Muscle of leg (tissue), 11 donors: ENCODE measurements around the gene KCNK4. TPM values are rescaled to one million over a fixed set of nuclear protein-coding genes. Genes with fewer than 3 reads are reported as not detected.
A peak's percentile ranks its signal among the peaks of the same experiment; 100 is the strongest.

Experiments used
- DNase-seq: peaks from one replicate; pipeline ENCODE4 v3.0.0; 2013
- H3K27ac ChIP-seq: one replicate; pipeline ENCODE4 v1.5.1; 2013; ENCODE audit warnings: mild to moderate bottlenecking, low read length, control low read depth
- H3K27me3 ChIP-seq: one replicate; pipeline ENCODE4 v1.6.1; 2013; ENCODE audit warnings: low read length; ENCODE audit not compliant: control insufficient read depth, insufficient read depth
- H3K36me3 ChIP-seq: one replicate; pipeline ENCODE4 v1.6.1; 2013; ENCODE audit warnings: low read length; ENCODE audit not compliant: control insufficient read depth, insufficient read depth
- H3K4me1 ChIP-seq: one replicate; pipeline ENCODE4 v1.6.1; 2013; ENCODE audit warnings: low read length; ENCODE audit not compliant: control insufficient read depth, insufficient read depth
- H3K4me3 ChIP-seq: one replicate; pipeline ENCODE4 v1.5.1; 2013; ENCODE audit warnings: low read length, control low read depth
- H3K9me3 ChIP-seq: replicated peaks from 2 replicates; pipeline ENCODE4 v1.6.1; 2013; ENCODE audit warnings: low read depth, low read length; ENCODE audit not compliant: control insufficient read depth
- WGBS: methylation state at CpG from one replicate; pipeline ENCODE4 v1.1.5; 2013; ENCODE audit warnings: missing lambda C conversion rate; ENCODE audit not compliant: insufficient coverage; 5-methylcytosine and 5-hydroxymethylcytosine counted together
- polyA plus RNA-seq, 8 donors: library from polyadenylated mRNA; unstranded; fragments of 120-200 nt; gene quantifications; one replicate each; pipeline versions ENCODE4 v1.2.1 to v1.2.3, GENCODE V29; 2013; ENCODE audit warnings: inconsistent platforms in 1 of 8, low replicate concordance in 1 of 8; ENCODE audit not compliant: insufficient read length in 8 of 8, insufficient read depth in 1 of 8
- total RNA-seq: library from RNA; stranded (reverse); fragments of 120-200 nt; gene quantifications from one replicate; pipeline ENCODE4 v1.2.4, GENCODE V29; 2013

Gene KCNK4
- total and polyA plus RNA-seq, 9 donors = 0.08 to 0.13 TPM; not detected in 7

DNA sequence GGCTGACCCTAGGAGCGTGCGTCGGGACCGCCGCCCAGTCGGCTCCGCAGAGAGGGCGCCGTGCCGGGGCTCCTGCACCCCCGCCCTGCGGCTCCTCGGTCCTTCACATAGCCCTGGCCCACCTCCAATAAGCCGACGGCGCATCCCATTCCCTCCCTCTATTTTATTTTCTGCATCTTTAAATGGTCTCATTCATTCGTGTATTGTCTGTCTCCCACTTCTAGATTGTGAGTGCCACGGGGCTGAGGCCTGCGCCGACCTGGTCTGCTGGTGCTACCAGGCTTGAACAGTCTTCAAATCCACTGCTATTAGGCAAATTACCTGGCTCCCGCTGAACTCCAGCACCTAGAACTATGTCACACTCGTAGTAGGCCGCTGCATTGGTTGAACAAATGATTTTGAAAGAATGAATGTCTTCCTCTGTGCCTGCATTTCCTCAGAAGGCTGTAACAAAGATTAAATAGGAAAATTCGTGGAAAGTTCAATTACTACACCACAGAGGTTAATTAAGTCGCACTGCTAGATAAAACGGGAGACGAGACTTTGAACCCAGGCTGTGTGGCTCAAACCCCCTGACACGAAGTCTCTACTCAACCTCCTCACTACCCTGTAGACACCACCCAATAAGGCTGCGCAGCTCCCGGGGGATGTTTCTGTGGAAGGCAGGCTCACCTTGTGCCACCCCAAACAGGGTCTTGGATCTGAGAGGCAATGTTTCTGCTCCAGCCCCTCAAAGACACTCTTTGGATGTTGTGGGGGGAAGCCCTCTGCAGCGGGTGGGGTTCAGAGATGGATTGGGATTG, 43.2 kb upstream of the KCNK4 start:
- no peaks in the 10 kb centered on the region for H3K9me3 ChIP-seq
- no peak for DNase-seq
- H3K4me3 ChIP-seq = peak overlapping the region; percentile 63
- H3K27ac ChIP-seq = peak overlapping the region; percentile 65
- 12% methylated on average over 20 of the region's 31 CpGs for WGBS
- no peaks in the 10 kb centered on the region for H3K27me3 ChIP-seq
- peaks cover 20% of the 10 kb centered on the region for H3K36me3 ChIP-seq
- peaks cover 74% of the 10 kb centered on the region for H3K4me1 ChIP-seq

DNA sequence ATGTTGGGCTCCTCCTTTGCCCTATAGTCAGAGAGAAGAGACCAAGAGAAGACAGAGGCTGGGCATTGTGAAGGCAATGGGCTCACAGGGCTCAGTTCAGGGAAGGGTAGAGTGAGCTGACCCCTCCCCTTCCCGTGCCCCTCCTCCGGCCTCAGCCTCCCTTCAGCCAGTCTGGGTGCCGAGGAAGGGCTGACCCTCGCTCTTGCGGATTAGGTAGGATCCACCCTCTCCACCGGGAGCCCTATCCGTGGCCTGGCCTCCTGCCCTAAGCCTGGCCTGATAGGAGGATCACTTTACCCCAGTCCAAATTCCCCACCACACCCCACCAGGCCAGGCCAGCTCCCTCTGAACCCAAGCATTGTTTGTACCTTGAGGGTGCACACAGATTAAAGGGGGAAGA, 42.5 kb upstream of the KCNK4 start:
- H3K36me3 ChIP-seq = peaks cover 14% of the 10 kb centered on the region
- H3K4me3 ChIP-seq = no peak overlapping the region
- no peak for DNase-seq
- H3K27me3 ChIP-seq = no peaks in the 10 kb centered on the region
- 77% methylated on average over 5 of the region's 7 CpGs for WGBS
- H3K9me3 ChIP-seq = no peaks in the 10 kb centered on the region
- no peak overlapping the region for H3K27ac ChIP-seq
- H3K4me1 ChIP-seq = peaks cover 74% of the 10 kb centered on the region

DNA sequence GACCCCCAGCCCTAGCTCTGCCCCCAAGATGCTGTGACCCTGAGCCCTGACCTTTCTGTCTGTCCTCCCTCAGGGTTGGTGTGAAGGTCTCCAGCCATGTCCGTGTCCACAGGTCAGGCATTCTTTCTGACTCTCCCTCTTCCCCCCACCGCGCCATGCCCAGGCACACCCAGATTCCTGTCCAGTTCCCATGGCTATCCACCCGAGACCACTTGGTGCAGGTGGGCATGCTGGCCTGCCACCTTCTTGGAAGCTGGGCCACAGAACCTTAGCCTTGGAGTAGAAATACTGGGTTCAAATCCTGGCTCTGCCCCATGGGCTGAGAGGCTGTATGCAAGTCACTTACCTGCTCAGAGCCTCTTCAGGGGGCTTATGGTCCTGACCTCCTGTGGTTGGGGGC, 42.1 kb upstream of the KCNK4 start:
- Histone ChIP-seq H3K36me3 (peaks cover 9% of the 10 kb centered on the region), H3K9me3 (no peaks in the 10 kb centered on the region), H3K27ac (no peak overlapping the region), H3K4me3 (no peak overlapping the region), H3K4me1 (peaks cover 71% of the 10 kb centered on the region), H3K27me3 (no peaks in the 10 kb centered on the region)
- 89% methylated on average over 4 of the region's 4 CpGs for WGBS
- no peak for DNase-seq

DNA sequence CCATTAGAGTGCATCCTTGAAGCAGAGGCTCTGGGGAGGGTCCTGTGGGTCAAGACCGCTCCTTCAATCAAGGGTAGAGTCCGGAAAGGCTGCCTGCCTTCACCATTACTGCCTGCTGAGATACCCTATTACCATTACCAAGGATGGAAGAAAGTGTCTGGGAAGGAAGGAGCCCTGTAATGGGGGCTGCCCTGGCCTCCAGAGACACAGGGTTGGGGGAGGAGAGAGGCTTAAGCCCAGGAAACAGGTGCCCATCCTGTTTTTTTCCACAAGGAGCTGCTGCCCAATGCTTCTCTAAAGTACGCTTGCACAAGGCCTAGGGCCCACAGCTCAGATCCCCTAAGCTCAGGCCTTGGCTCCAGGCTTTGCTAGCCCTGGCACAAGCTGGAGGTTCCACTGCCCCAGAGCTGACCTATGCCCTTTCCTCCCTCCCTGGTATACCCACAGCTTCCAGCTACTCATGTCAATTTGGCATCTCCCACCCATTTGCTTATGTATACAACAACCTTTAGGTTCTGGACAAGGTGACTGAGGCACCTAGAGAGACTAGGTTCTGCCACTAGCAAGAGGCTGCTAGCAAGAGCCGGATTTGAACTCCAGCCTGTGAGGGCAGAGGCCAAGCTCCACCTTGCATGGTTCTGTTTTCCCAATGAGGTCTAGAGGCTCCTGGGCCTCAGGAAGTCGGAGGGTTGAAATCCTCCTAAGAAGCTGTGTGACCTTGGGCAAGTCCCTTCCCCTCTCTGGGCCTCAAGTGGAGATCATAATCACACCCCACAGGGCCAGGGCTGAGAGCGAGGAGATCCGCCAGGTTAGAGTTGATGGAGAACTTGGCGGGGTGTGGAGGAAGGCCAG, 41.3 kb upstream of the KCNK4 start:
- H3K36me3 ChIP-seq = peaks cover 6% of the 10 kb centered on the region
- 94% methylated on average over 2 of the region's 8 CpGs for WGBS
- H3K27me3 ChIP-seq = no peaks in the 10 kb centered on the region
- no peak overlapping the region for H3K4me3 ChIP-seq
- no peak for DNase-seq
- no peak overlapping the region for H3K27ac ChIP-seq
- no peaks in the 10 kb centered on the region for H3K9me3 ChIP-seq
- H3K4me1 ChIP-seq = peaks cover 64% of the 10 kb centered on the region

DNA sequence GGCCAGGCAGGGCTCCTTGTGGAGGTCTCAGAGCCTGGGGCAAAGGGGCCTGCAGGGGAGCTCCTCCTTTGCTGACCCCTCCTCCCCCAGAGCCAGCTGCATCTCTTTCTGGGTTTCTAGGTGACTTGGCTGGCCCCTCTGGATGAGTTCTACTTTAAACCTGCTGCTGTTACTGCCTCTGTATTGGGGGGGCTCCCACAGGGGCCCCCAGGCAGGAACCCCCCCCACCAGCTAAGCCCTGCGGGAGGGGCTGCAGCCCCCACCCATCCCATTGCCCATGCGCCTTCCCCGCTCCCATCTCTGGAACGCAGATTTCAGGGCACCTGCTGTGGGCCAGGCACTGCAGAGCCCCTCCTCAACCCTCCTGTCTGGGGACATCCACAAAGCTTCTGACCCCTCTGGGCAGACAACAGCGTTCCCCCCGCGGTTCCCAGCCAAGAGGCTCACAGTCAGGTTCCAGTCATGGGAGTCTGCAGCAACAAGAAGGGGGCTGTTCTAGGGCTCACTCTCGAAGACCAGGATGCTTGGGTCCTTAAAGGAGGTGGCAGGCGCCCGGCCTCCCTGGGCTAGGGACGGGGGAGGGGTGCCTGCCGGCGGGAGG, 40.6 kb upstream of the KCNK4 start:
- Histone ChIP-seq H3K4me1 (peaks cover 57% of the 10 kb centered on the region), H3K4me3 (peak overlapping the region; percentile 48), H3K36me3 (peaks cover 9% of the 10 kb centered on the region), H3K27ac (no peak overlapping the region), H3K9me3 (no peaks in the 10 kb centered on the region), H3K27me3 (no peaks in the 10 kb centered on the region)
- no peak for DNase-seq
- WGBS = 23% methylated on average over 10 of the region's 13 CpGs

DNA sequence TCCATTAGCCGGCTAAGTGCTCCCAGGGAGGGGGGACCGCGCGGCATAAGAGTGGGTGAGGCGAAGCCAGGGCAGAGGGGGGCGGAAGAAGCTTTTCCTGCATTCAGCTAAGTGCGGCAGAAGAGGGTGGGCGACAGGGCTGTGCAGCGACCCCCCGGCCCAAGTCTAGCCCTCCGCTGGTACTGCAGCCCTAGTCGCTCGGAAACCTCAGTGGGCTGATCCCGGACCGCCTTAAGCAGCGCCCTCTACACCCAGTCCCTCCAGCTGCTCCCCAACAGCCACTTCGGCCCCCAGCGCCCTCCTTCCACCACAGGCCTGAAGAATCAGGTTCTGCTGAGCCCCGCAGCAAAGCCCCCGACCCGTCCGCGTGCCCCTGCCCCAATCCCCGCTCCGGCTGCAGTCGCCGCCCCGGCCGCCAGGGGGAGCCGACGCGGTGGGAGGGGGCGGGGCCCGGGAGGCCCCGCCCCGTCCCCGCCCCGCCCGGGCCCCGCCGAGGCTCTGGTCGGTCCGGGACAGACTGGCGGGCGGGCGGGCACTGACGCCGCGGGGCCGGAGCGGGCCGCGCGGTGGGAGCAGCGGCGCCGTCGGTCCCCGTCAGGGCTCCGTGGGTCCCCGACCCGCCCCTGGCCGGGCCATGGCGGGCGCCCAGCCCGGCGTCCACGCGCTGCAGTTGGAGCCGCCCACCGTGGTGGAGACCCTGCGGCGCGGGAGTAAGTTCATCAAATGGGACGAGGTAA, 39.9 kb upstream of the KCNK4 start, which contains the start of gene PLCB3:
TSS of gene PLCB3 (plus strand) at position 515 of the 737 bp plus-strand sequence. CDS start at position 635, 120 bp downstream.
- no peak within 1 kb of the TSS for H3K27ac ChIP-seq

DNA sequence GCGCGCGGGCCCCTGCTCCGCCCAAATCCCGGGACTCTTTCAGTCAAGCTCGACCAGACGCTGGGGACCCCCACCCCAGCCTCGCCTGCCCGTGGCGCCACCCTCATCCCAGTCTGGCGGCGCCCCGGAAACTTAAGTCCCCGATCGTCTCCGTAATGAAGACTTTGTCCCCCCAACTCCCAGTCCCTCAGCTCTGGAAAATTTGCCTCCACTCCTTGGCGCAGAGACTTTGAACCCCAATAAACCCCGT, 39.4 kb upstream of the KCNK4 start:
- H3K4me1 ChIP-seq = peaks cover 52% of the 10 kb centered on the region
- H3K27ac ChIP-seq = no peak overlapping the region
- H3K36me3 ChIP-seq = peaks cover 20% of the 10 kb centered on the region
- H3K27me3 ChIP-seq = no peaks in the 10 kb centered on the region
- no peak for DNase-seq
- peak overlapping the region; percentile 75 for H3K4me3 ChIP-seq
- WGBS = 0% methylated on average over 18 of the region's 18 CpGs
- H3K9me3 ChIP-seq = no peaks in the 10 kb centered on the region

More for the DNA sequence above, 39.9 kb upstream of the KCNK4 start, which contains the start of gene PLCB3:
- Histone ChIP-seq H3K4me3 (peak within 1 kb of the TSS; percentile 75), H3K36me3 (peaks cover 15% of the 10 kb centered on the region), H3K9me3 (no peaks in the 10 kb centered on the region), H3K4me1 (peaks cover 52% of the 10 kb centered on the region), H3K27me3 (no peaks in the 10 kb centered on the region)
- WGBS = under 1% methylated on average over 73 of the region's 75 CpGs
- no peak for DNase-seq

DNA sequence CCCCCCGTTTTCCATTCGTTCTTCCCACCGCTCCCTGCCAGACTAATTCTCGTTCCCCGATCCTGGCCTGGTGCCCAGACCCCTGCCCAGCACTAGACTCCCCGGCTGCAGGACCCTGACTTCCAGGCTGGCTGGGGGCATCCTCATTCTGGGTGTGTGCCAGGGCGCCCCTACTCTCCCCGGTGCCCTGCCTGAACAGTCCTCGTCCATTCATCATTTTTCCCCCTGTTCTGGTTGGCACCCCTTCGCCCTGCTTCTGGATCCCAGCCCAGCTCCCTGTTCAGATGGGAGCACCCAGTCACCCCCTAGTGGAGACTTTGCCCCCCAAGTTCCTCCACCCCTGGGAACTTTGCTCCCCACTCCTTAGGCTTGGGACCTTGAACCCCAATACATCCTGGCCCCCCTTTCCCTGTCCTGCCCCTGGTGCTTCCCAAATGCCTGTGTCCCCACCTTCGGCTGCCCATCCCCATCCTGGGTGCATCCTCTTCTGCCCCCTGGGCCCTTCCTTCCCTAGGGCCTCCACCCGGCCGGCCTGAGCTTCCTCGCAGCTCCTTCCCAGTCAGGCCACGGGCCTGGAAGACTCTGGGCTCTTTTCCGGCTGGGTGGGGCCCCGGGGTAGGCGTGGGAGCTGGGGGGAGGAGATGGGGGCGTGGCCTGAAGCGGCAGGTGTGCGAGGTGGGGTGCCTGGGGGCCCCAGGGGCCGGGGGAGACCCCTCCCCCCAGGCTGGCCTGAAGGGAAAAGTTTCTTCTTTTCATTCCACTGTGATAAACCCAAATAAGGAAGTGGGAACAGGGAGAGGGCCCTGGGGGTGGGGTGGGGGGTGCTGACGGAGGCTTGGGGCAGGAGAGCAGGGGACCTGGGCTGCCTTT, 38.9 kb upstream of the KCNK4 start:
- DNase-seq = no peak
- H3K27me3 ChIP-seq = no peaks in the 10 kb centered on the region
- peak overlapping the region; percentile 75 for H3K4me3 ChIP-seq
- no peaks in the 10 kb centered on the region for H3K9me3 ChIP-seq
- H3K36me3 ChIP-seq = peaks cover 23% of the 10 kb centered on the region
- 8% methylated on average over 12 of the region's 23 CpGs for WGBS
- peaks cover 47% of the 10 kb centered on the region for H3K4me1 ChIP-seq
- no peak overlapping the region for H3K27ac ChIP-seq

DNA sequence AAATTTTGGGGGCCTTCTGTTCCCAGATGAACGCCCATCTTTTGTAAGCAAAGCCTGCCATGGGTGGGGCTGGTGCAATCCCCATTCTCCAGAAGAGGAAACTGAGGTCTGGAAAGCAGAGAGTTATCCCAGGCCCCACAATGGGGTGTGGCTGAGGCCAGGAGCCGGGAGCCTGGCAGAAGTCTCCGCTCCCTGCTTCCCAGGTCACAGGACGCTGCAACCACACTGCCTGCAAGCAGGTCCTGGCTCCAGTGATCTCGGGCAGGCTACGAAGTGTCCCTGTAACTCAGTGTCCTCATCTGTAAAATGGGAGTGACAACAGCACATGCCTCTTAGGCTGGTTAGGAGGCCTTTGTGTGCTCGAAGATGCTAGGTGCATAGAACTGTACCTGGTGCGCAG, 38.1 kb upstream of the KCNK4 start:
- Histone ChIP-seq H3K4me3 (no peak overlapping the region), H3K9me3 (no peaks in the 10 kb centered on the region), H3K27me3 (no peaks in the 10 kb centered on the region), H3K27ac (no peak overlapping the region), H3K36me3 (peaks cover 27% of the 10 kb centered on the region), H3K4me1 (peaks cover 41% of the 10 kb centered on the region)
- DNase-seq = no peak
- 63% methylated on average over 7 of the region's 8 CpGs for WGBS
